Measurements from ENCODE around the gene MAPKBP1. TPM values are rescaled to one million over a fixed set of nuclear protein-coding genes. Genes with fewer than 3 reads are reported as not detected.
A peak's percentile ranks its signal among the peaks of the same experiment; 100 is the strongest.

MAPKBP1 gene
- total RNA-seq, 1 experiment from 2014 or later: 13.7 TPM

DNA sequence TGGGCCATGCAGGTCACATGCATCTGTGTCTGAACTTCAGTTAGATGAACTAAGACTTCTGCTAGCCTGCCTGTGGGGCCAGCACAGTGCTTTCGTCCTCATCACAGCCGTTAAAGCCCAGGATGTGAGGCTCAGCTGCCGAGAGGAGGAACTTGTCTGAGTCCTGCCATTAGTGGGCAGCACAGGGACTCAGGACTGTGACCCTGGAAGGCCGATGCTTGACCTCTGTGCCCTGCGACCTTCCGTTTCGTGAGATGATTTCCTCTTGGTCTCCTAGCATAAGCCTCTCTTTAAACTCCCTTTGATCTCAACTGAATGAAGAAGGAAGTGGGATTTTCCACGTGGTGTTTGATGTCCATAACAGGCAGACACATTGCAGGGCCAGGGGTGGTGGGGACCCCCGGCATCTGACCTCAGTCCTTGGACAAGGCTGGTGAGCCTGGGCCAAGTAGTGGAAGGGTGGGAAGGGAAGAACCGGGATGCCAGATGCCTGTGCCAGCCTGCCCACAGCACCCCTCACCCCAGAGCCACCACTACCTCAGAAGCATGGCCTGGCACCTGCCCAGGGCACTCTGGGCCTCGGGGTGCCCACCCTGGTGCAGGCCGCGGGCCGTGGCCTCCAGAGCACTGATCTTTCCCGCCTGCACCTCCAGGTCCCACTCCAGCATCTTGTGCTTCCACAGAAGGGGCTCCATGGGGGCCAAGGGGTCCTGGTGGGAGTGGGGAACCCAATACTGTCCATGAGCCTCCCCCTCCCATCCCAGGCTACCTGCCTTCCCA lies 86.0 kb downstream of the MAPKBP1 start:
- Mint-ChIP-seq H3K4me1 (peaks cover 19 to 22% of the 10 kb centered on the region in 2 experiments), H3K36me3 (ENCODE audit: insufficient read depth in 1 of 3, low read depth in 3 of 3) (no peaks in the 10 kb centered on the region; a peak in 1 of 7 replicates), H3K27me3 (ENCODE audit: low read depth) (no peaks in the 10 kb centered on the region; the same call in 1 of the 2 replicates), H3K4me3 (no peak overlapping the region; a peak in 1 of 5 replicates), H3K9me3 (no peaks in the 10 kb centered on the region), H3K27ac (no peak overlapping the region)
- H2BK120ac ChIP-seq (ENCODE audit: low read depth, low read length, poor library complexity, severe bottlenecking): no peak overlapping the region
- no peak overlapping the region for H3K4ac ChIP-seq (ENCODE audit: low read depth, low read length)
- DNase-seq: no peak
- no peaks in the 10 kb centered on the region for H3K79me1 ChIP-seq (ENCODE audit: insufficient read depth, low read depth, low read length, poor library complexity, severe bottlenecking)
- H4K20me1 ChIP-seq (ENCODE audit: control insufficient read depth, insufficient read depth, insufficient read length): no peaks in the 10 kb centered on the region
- no peaks in the 10 kb centered on the region for H3K27me3 ChIP-seq (ENCODE audit: insufficient read depth, low read length)
- TF ChIP-seq, protein P1, sequence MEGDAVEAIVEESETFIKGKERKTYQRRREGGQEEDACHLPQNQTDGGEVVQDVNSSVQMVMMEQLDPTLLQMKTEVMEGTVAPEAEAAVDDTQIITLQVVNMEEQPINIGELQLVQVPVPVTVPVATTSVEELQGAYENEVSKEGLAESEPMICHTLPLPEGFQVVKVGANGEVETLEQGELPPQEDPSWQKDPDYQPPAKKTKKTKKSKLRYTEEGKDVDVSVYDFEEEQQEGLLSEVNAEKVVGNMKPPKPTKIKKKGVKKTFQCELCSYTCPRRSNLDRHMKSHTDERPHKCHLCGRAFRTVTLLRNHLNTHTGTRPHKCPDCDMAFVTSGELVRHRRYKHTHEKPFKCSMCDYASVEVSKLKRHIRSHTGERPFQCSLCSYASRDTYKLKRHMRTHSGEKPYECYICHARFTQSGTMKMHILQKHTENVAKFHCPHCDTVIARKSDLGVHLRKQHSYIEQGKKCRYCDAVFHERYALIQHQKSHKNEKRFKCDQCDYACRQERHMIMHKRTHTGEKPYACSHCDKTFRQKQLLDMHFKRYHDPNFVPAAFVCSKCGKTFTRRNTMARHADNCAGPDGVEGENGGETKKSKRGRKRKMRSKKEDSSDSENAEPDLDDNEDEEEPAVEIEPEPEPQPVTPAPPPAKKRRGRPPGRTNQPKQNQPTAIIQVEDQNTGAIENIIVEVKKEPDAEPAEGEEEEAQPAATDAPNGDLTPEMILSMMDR (conservative IDR thresholded peaks at IDR 0.05): peak; percentile 38; the same call in 2 of the 3 replicates
- no peak overlapping the region for H3K4me2 ChIP-seq (ENCODE audit: insufficient read depth, insufficient read length, low read length)
- H4K91ac ChIP-seq (ENCODE audit: insufficient read length, low read depth, low read length): no peak overlapping the region
- H3K18ac ChIP-seq (ENCODE audit: insufficient read length, low read depth, low read length): no peak overlapping the region
- H3K56ac ChIP-seq (ENCODE audit: insufficient read length, low read depth, low read length): no peak overlapping the region
- no peaks in the 10 kb centered on the region for H3K4me1 ChIP-seq (ENCODE audit: insufficient read depth, low read length)
- H2BK5ac ChIP-seq (ENCODE audit: insufficient read length, low read length): no peak overlapping the region
- no peak overlapping the region for H3K14ac ChIP-seq (ENCODE audit: insufficient read depth, low read length)
- H2BK15ac ChIP-seq (ENCODE audit: low read depth, low read length): no peak overlapping the region
- H3K27ac ChIP-seq (ENCODE audit: insufficient read length, low read depth, low read length): no peak overlapping the region
- WGBS (ENCODE audit: extremely low coverage, insufficient read length, low lambda C conversion rate): no CpG with 5 or more reads among the region's 15 CpGs
- no peak overlapping the region for H2BK20ac ChIP-seq (ENCODE audit: low read depth, low read length, poor library complexity, severe bottlenecking)
- H4K8ac ChIP-seq (replicated peaks; ENCODE audit: insufficient read length, low read depth, low read length): no peak overlapping the region
- no peak overlapping the region for H3K9ac ChIP-seq (ENCODE audit: extremely low read depth, insufficient read length, low read length)
- H2AFZ ChIP-seq (ENCODE audit: low read length): no peak overlapping the region
- no peak overlapping the region for H2AK5ac ChIP-seq (ENCODE audit: insufficient read length, low read length)
- H4K5ac ChIP-seq (ENCODE audit: insufficient read length, low read depth, low read length): no peak overlapping the region
- H3K79me2 ChIP-seq (ENCODE audit: insufficient read depth, low read length): no peaks in the 10 kb centered on the region
- no peak overlapping the region for H3K23ac ChIP-seq (ENCODE audit: insufficient read length, low read depth, low read length)
- no peaks in the 10 kb centered on the region for H3K9me3 ChIP-seq (ENCODE audit: control insufficient read depth, low read depth, low read length)
- no peaks in the 10 kb centered on the region for H3K23me2 ChIP-seq (ENCODE audit: insufficient read length, low read depth, low read length, poor library complexity, severe bottlenecking)
- H2BK12ac ChIP-seq (ENCODE audit: insufficient read length, low read depth, low read length): no peak overlapping the region
- no peak overlapping the region for H3T11ph ChIP-seq (ENCODE audit: low read length)
